DND-41 (cell line): Measurements from ENCODE around the gene PDCL2.

ENCODE experiments used
- EZH2 ChIP-seq: IDR thresholded peaks from 3 replicates; pipeline ENCODE4 v1.6.1; 2012; ENCODE audit warnings: borderline replicate concordance, low read depth, mild to moderate bottlenecking, moderate library complexity, low read length, inconsistent platforms; ENCODE audit not compliant: severe bottlenecking
- TF ChIP-seq, protein P1 (sequence below): IDR thresholded peaks from 2 replicates; pipeline ENCODE4 v1.5.1; 2012; ENCODE audit warnings: borderline replicate concordance, low read length, moderate library complexity, mild to moderate bottlenecking; ENCODE audit not compliant: poor library complexity, severe bottlenecking; ENCODE audit errors: extremely low read depth

DNA sequence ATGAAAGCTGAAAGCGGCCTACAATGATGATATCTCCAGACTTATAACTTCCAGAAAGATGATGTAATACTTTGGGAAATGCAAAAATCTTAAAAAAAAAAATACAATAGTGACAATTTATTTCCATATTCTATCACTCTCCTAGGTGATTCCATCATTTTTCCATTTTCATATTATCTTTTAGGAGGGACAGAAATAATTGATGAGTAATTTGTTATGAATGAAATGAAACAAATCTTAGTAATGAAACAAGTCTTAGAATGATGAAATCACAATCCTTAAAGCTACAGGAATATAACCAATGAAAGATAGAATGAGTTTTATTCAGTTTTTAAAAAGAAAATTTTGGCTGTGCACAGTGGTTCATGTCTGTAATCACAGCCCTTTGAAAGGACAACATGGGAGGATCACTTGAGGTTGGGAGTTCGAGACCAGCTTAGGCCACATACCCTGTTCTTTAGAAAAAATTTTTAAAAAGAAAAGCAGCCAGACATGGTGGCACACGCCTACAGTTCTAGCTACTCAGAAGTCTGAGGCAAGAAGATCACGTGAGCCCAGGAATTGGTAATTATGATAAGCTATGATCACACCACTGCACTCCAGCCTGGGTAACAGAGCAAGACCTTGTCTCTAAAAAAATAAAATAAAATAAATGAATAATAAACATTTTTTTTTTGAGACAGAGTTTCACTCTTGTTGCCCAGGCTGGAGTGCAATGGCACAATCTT, 67.0 kb downstream of the PDCL2 start:
- TF ChIP-seq, protein P1, sequence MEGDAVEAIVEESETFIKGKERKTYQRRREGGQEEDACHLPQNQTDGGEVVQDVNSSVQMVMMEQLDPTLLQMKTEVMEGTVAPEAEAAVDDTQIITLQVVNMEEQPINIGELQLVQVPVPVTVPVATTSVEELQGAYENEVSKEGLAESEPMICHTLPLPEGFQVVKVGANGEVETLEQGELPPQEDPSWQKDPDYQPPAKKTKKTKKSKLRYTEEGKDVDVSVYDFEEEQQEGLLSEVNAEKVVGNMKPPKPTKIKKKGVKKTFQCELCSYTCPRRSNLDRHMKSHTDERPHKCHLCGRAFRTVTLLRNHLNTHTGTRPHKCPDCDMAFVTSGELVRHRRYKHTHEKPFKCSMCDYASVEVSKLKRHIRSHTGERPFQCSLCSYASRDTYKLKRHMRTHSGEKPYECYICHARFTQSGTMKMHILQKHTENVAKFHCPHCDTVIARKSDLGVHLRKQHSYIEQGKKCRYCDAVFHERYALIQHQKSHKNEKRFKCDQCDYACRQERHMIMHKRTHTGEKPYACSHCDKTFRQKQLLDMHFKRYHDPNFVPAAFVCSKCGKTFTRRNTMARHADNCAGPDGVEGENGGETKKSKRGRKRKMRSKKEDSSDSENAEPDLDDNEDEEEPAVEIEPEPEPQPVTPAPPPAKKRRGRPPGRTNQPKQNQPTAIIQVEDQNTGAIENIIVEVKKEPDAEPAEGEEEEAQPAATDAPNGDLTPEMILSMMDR: no peak
- no peak for TF ChIP-seq EZH2
